ENCODE measurements around the gene FJX1. TPM values are rescaled to one million over a fixed set of nuclear protein-coding genes. Genes with fewer than 3 reads are reported as not detected.

The FJX1 gene
- total and polyA plus RNA-seq, 7 donors = 0.60 to 8.0 (median 2.4) TPM

DNA sequence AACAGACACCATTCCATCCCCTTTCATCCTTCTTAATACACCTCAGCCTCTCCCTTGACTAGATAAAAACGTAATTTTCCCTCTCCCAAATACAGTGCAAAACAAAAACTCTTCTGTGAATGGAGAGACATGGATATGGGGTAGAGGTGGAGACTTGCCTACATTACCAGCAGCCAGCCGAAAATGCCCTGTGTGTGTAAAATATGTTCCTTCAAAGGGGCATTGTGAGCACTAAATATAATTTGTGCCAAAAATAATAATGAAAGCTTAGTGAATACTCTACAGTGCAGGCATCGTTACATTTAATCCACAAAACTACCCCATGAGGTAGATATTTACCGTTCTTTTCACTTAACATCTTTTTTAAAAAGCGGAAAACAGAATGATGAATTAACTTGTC is 43.3 kb downstream of the FJX1 start:
- TF ChIP-seq CTCF (IDR thresholded peaks at IDR 0.05) = no peak
- Histone ChIP-seq H3K27ac (peak overlapping the region; percentile 98), H3K4me3 (peak overlapping the region; percentile 82), H3K36me3 (ENCODE audit: insufficient read depth in 1 of 2, low read depth in 1 of 2) (no peaks in the 10 kb centered on the region), H3K27me3 (ENCODE audit: insufficient read depth in 3 of 3, low read length in 2 of 3) (no peaks in the 10 kb centered on the region), H3K4me1 (peaks cover 10% of the 10 kb centered on the region), H3K9me3 (peaks cover 4% of the 10 kb centered on the region)
- WGBS, 3 donors = 18 to 34% (median 26%) methylated on average over 5 of the region's 5 CpGs
- intact Hi-C loops (cut with DNase I) = no loop called here
- no peak for DNase-seq
- no peak for ATAC-seq

- Histone ChIP-seq H3K9me3 (peaks cover 7% of the 10 kb centered on the region), H3K27ac (peak overlapping the region; percentile 98), H3K36me3 (ENCODE audit: insufficient read depth in 1 of 2, low read depth in 1 of 2) (no peaks in the 10 kb centered on the region), H3K4me3 (peak overlapping the region; percentile 82), H3K4me1 (peaks cover 10% of the 10 kb centered on the region), H3K27me3 (ENCODE audit: insufficient read depth in 3 of 3, low read length in 2 of 3) (no peaks in the 10 kb centered on the region)
- intact Hi-C loops (cut with DNase I) = loop anchor here in 1 of 2 donors (2.0 kb wide), 1 partner anchor 43 kb away; the partner anchor contains the start of gene FJX1
- no peak for TF ChIP-seq CTCF (IDR thresholded peaks at IDR 0.05)
- 0 to 1% (median 1%) methylated on average over 11 to 12 of the region's 12 CpGs for WGBS, 3 donors
- peak; percentile 51 to 74 (median 59) for ATAC-seq
- no peak for DNase-seq
These were observed 43.9 kb downstream of the FJX1 start for GRCh38 chr11:35662061-35662648.

GRCh38 chr11:35662649-35663407 is 44.6 kb downstream of the FJX1 start, which contains the start of gene TRIM44:
Gene TRIM44 (plus strand): TSS chr11:35662775. CDS start chr11:35663112, 337 bp downstream.
- peak; percentile 87 to 92 for DNase-seq
- H3K27me3 ChIP-seq (ENCODE audit: insufficient read depth in 3 of 3, low read length in 2 of 3) = no peaks in the 10 kb centered on the region
- peak; percentile 95 to 96 (median 95) for ATAC-seq
- H3K4me1 ChIP-seq = peaks cover 10% of the 10 kb centered on the region
- WGBS, 3 donors = 2 to 3% (median 2%) methylated on average over 61 to 82 of the region's 82 CpGs
- no peaks in the 10 kb centered on the region for H3K36me3 ChIP-seq (ENCODE audit: insufficient read depth in 1 of 2, low read depth in 1 of 2)
- intact Hi-C loops (cut with DNase I) = loop anchor here in 1 of 2 donors (2.0 kb wide), 1 partner anchor 44 kb away; the partner anchor contains the start of gene FJX1
- TF ChIP-seq CTCF (IDR thresholded peaks at IDR 0.05) = no peak
- peaks cover 7% of the 10 kb centered on the region for H3K9me3 ChIP-seq
- peak within 1 kb of the TSS; percentile 98 for H3K27ac ChIP-seq
- H3K4me3 ChIP-seq = peak within 1 kb of the TSS; percentile 82

- no peak for ATAC-seq
- 84 to 88% (median 88%) methylated on average over 10 of the region's 10 CpGs for WGBS, 3 donors
- intact Hi-C loops (cut with DNase I) = loop anchor here in 1 of 2 donors (2.0 kb wide), 1 partner anchor 45 kb away; the partner anchor contains the start of gene FJX1
These were observed 45.1 kb downstream of the FJX1 start for GRCh38 chr11:35663408-35663702.

More at GRCh38 chr11:35663408-35663702, 45.1 kb downstream of the FJX1 start:
- peak overlapping the region; percentile 98 for H3K27ac ChIP-seq
- H3K9me3 ChIP-seq = peaks cover 9% of the 10 kb centered on the region
- DNase-seq = no peak
- H3K4me1 ChIP-seq = peaks cover 10% of the 10 kb centered on the region
- no peaks in the 10 kb centered on the region for H3K36me3 ChIP-seq (ENCODE audit: insufficient read depth in 1 of 2, low read depth in 1 of 2)
- no peaks in the 10 kb centered on the region for H3K27me3 ChIP-seq (ENCODE audit: insufficient read depth in 3 of 3, low read length in 2 of 3)
- H3K4me3 ChIP-seq = peak overlapping the region; percentile 82
- TF ChIP-seq CTCF (IDR thresholded peaks at IDR 0.05) = no peak

Data from psoas muscle (tissue), 8 donors.